HEK293 (cell line): Measurements from ENCODE around the gene DCAF7.

ENCODE experiments used
- CTCF ChIA-PET: fragments of 350-600 bp; formaldehyde crosslinking; extraction: SDS; loops from one replicate; lab custom pipeline; 2021; ENCODE audit warnings: antibody characterized with exemption; lab: Yijun Ruan, JAX
- POLR2A ChIA-PET: fragments of 300-600 bp; formaldehyde crosslinking; extraction: SDS; loops from one replicate; lab custom pipeline; 2020; ENCODE audit warnings: antibody characterized with exemption, inconsistent platforms; lab: Yijun Ruan, JAX
- H3K27ac ChIP-seq: fragments of 200-500 bp; sonication (Bioruptor generic); 2 replicates; pipeline ENCODE4 v1.5.1; 2014; ENCODE audit warnings: low read depth, low read length, control low read depth, inconsistent platforms; ENCODE audit errors: extremely low read depth
- H3K36me3 ChIP-seq, 2 experiments: fragments of 200-500 bp in 1 of 2; sonication (Bioruptor generic) in 1 of 2; 1 replicate in 1 of 2; 2 replicates in 1 of 2; pipeline ENCODE4 v1.5.1; 2014 to 2017; ENCODE audit warnings: inconsistent platforms in 2 of 2, low read length in 2 of 2; ENCODE audit not compliant: control insufficient read depth in 2 of 2, insufficient read depth in 1 of 2
- H3K4me1 ChIP-seq: fragments of 200-500 bp; sonication (Bioruptor generic); 2 replicates; pipeline ENCODE4 v1.5.1; 2014; ENCODE audit warnings: mild to moderate bottlenecking, low read length, inconsistent platforms; ENCODE audit not compliant: control insufficient read depth, insufficient read depth
- H3K4me3 ChIP-seq: 2 replicates; pipeline ENCODE4 v1.5.1; 2011; ENCODE audit warnings: low read depth, mild to moderate bottlenecking, control low read depth, low read length, moderate library complexity
- H3K9me3 ChIP-seq: fragments of 200-500 bp; sonication (Bioruptor generic); 2 replicates; pipeline ENCODE4 v1.5.1; 2014; ENCODE audit warnings: low read depth, low read length, inconsistent platforms; ENCODE audit not compliant: control insufficient read depth, insufficient read depth
- ATF2 ChIP-seq: fragments of 450-650 bp; formaldehyde crosslinking; IDR thresholded peaks from 2 replicates; pipeline ENCODE4 v1.5.1; 2016; ENCODE audit warnings: missing biosample characterization, missing genetic modification characterization, low read depth
- EGR2 ChIP-seq: fragments of 450-650 bp; formaldehyde crosslinking; IDR thresholded peaks from 2 replicates; pipeline ENCODE4 v1.5.1; 2016; ENCODE audit warnings: low read depth, missing biosample characterization, missing genetic modification characterization
- FEZF1 ChIP-seq: fragments of 450-650 bp; formaldehyde crosslinking; IDR thresholded peaks from 2 replicates; pipeline ENCODE4 v1.5.1; 2016; ENCODE audit warnings: missing biosample characterization, missing genetic modification characterization
- HOXD13 ChIP-seq: sonication (generic); formaldehyde crosslinking; IDR thresholded peaks from 2 replicates; pipeline ENCODE4 v1.8.0; 2022; ENCODE audit warnings: missing genetic modification reagents, borderline replicate concordance
- KLF9 ChIP-seq: fragments of 450-650 bp; formaldehyde crosslinking; IDR thresholded peaks from 2 replicates; pipeline ENCODE4 v1.5.1; 2016; ENCODE audit warnings: missing biosample characterization, missing genetic modification characterization, low read depth
- PATZ1 ChIP-seq: fragments of 450-650 bp; formaldehyde crosslinking; IDR thresholded peaks from 2 replicates; pipeline ENCODE4 v1.5.1; 2016; ENCODE audit warnings: missing biosample characterization, missing genetic modification characterization
- SP7 ChIP-seq: fragments of 450-650 bp; formaldehyde crosslinking; IDR thresholded peaks from 2 replicates; pipeline ENCODE4 v1.5.1; 2016; ENCODE audit warnings: missing biosample characterization, missing genetic modification characterization
- ZBTB48 ChIP-seq: fragments of 450-650 bp; formaldehyde crosslinking; IDR thresholded peaks from 2 replicates; pipeline ENCODE4 v1.5.1; 2016; ENCODE audit warnings: missing biosample characterization, missing genetic modification characterization
- ZFP41 ChIP-seq: fragments of 450-650 bp; formaldehyde crosslinking; IDR thresholded peaks from 2 replicates; pipeline ENCODE4 v1.5.1; 2016; ENCODE audit warnings: missing biosample characterization, missing genetic modification characterization, borderline replicate concordance
- ZNF138 ChIP-seq: fragments of 450-650 bp; formaldehyde crosslinking; IDR thresholded peaks from 2 replicates; pipeline ENCODE4 v1.5.1; 2016; ENCODE audit warnings: missing biosample characterization, missing genetic modification characterization, borderline replicate concordance
- ZNF155 ChIP-seq: fragments of 450-650 bp; formaldehyde crosslinking; IDR thresholded peaks from 2 replicates; pipeline ENCODE4 v1.5.1; 2016; ENCODE audit warnings: missing biosample characterization, missing genetic modification characterization
- ZNF169 ChIP-seq: fragments of 450-650 bp; formaldehyde crosslinking; IDR thresholded peaks from 2 replicates; pipeline ENCODE4 v1.5.1; 2016; ENCODE audit warnings: missing biosample characterization, missing genetic modification characterization
- ZNF184 ChIP-seq: fragments of 450-650 bp; IDR thresholded peaks from 2 replicates; pipeline ENCODE4 v1.5.1; 2018; ENCODE audit warnings: missing biosample characterization, mild to moderate bottlenecking, missing genetic modification characterization
- ZNF211 ChIP-seq: fragments of 450-650 bp; formaldehyde crosslinking; IDR thresholded peaks from 2 replicates; pipeline ENCODE4 v1.5.1; 2016; ENCODE audit warnings: low read depth, missing biosample characterization, missing genetic modification characterization
- ZNF221 ChIP-seq: fragments of 450-650 bp; formaldehyde crosslinking; IDR thresholded peaks from 2 replicates; pipeline ENCODE4 v1.5.1; 2017; ENCODE audit warnings: missing biosample characterization, missing genetic modification characterization, borderline replicate concordance
- ZNF292 ChIP-seq: fragments of 450-650 bp; formaldehyde crosslinking; IDR thresholded peaks from 2 replicates; pipeline ENCODE4 v1.5.1; 2016; ENCODE audit warnings: low read depth, missing biosample characterization, missing genetic modification characterization, borderline replicate concordance
- ZNF394 ChIP-seq: fragments of 450-650 bp; formaldehyde crosslinking; IDR thresholded peaks from 2 replicates; pipeline ENCODE4 v1.5.1; 2016; ENCODE audit warnings: missing biosample characterization, missing genetic modification characterization, mild to moderate bottlenecking, moderate library complexity, borderline replicate concordance
- ZNF530 ChIP-seq: fragments of 450-650 bp; formaldehyde crosslinking; IDR thresholded peaks from 2 replicates; pipeline ENCODE4 v1.5.1; 2016; ENCODE audit warnings: low read depth, missing biosample characterization, missing genetic modification characterization
- ZNF548 ChIP-seq: fragments of 450-650 bp; formaldehyde crosslinking; IDR thresholded peaks from 2 replicates; pipeline ENCODE4 v1.5.1; 2016; ENCODE audit warnings: missing biosample characterization, missing genetic modification characterization
- ZNF558 ChIP-seq: fragments of 450-650 bp; formaldehyde crosslinking; IDR thresholded peaks from 2 replicates; pipeline ENCODE4 v1.5.1; 2016; ENCODE audit warnings: missing biosample characterization, missing genetic modification characterization
- ZNF600 ChIP-seq: fragments of 450-650 bp; formaldehyde crosslinking; IDR thresholded peaks from 2 replicates; pipeline ENCODE4 v1.5.1; 2016; ENCODE audit warnings: missing biosample characterization, missing genetic modification characterization
- ZNF626 ChIP-seq: fragments of 450-650 bp; sonication (Bioruptor Pico); formaldehyde crosslinking; IDR thresholded peaks from 2 replicates; pipeline ENCODE4 v1.5.1; 2018; ENCODE audit warnings: missing biosample characterization, missing genetic modification characterization, inconsistent platforms
- ZNF639 ChIP-seq: fragments of 450-650 bp; formaldehyde crosslinking; IDR thresholded peaks from 2 replicates; pipeline ENCODE4 v1.5.1; 2016; ENCODE audit warnings: missing biosample characterization, missing genetic modification characterization
- ZNF664 ChIP-seq: fragments of 450-650 bp; formaldehyde crosslinking; IDR thresholded peaks from 2 replicates; pipeline ENCODE4 v1.5.1; 2016; ENCODE audit warnings: missing biosample characterization, missing genetic modification characterization
- ZNF747 ChIP-seq: fragments of 450-650 bp; formaldehyde crosslinking; IDR thresholded peaks from 2 replicates; pipeline ENCODE4 v1.5.1; 2016; ENCODE audit warnings: missing biosample characterization, missing genetic modification characterization
- ZNF830 ChIP-seq: fragments of 450-650 bp; IDR thresholded peaks from 2 replicates; pipeline ENCODE4 v1.5.0; 2018; ENCODE audit warnings: missing biosample characterization, missing genetic modification characterization, low read depth, mild to moderate bottlenecking, moderate library complexity
- ZSCAN30 ChIP-seq: fragments of 450-650 bp; IDR thresholded peaks from 2 replicates; pipeline ENCODE4 v1.5.1; 2018; ENCODE audit warnings: missing biosample characterization, mild to moderate bottlenecking, missing genetic modification characterization, moderate library complexity

The DCAF7 gene

GRCh38 chr17:63519116-63519881 is 31.0 kb upstream of the DCAF7 start:
- no peak overlapping the region for H3K27ac ChIP-seq
- TF ChIP-seq ZNF639 (tag by site-specific recombination): no peak
- no peak for TF ChIP-seq ZNF184 (tag by site-specific recombination)
- no peak for TF ChIP-seq KLF9
- TF ChIP-seq ZSCAN30: no peak
- TF ChIP-seq ZNF830 (tag by site-specific recombination): no peak
- no peak for TF ChIP-seq ZNF221 (tag by site-specific recombination)
- TF ChIP-seq ZNF211: no peak
- no peak for TF ChIP-seq ZNF138
- TF ChIP-seq ZNF747: no peak
- TF ChIP-seq ZBTB48: no peak
- no peak for TF ChIP-seq ZNF292 (tag by site-specific recombination)
- TF ChIP-seq ZNF626: no peak
- TF ChIP-seq FEZF1 (tag by site-specific recombination): no peak
- no peak for TF ChIP-seq ZNF600
- no peak for TF ChIP-seq ZNF530 (tag by site-specific recombination)
- TF ChIP-seq ZNF548: no peak
- TF ChIP-seq ZNF664 (tag by site-specific recombination): no peak
- CTCF ChIA-PET: no interaction called here
- POLR2A ChIA-PET: no interaction called here
- H3K4me1 ChIP-seq: no peaks in the 10 kb centered on the region
- H3K36me3 ChIP-seq: no peaks in the 10 kb centered on the region
- H3K9me3 ChIP-seq: no peaks in the 10 kb centered on the region
- H3K4me3 ChIP-seq: no peak overlapping the region

- no peaks in the 10 kb centered on the region for H3K36me3 ChIP-seq
- POLR2A ChIA-PET: no interaction called here
- no peaks in the 10 kb centered on the region for H3K4me1 ChIP-seq
- no peak overlapping the region for H3K27ac ChIP-seq
- no peak overlapping the region for H3K4me3 ChIP-seq
- CTCF ChIA-PET: interaction anchor here (0.6 kb wide), 1 partner anchor 85 kb away, joined by 3 read pairs; no protein-coding TSS in a partner anchor
- no peaks in the 10 kb centered on the region for H3K9me3 ChIP-seq
- TF ChIP-seq ZNF394 (tag by site-specific recombination) (no peak), ZFP41 (tag by site-specific recombination) (no peak), PATZ1 (tag by site-specific recombination) (no peak), ZNF169 (tag by site-specific recombination) (no peak), SP7 (tag by site-specific recombination) (no peak), ATF2 (no peak), ZNF221 (tag by site-specific recombination) (no peak), EGR2 (no peak), HOXD13 (CRISPR knock-in tag) (no peak), ZNF155 (tag by site-specific recombination) (no peak), ZNF558 (tag by site-specific recombination) (no peak)
These were observed 30.1 kb upstream of the DCAF7 start for GRCh38 chr17:63519972-63520882.
